ENCODE measurements around the gene TBL3. TPM values are rescaled to one million over a fixed set of nuclear protein-coding genes. Genes with fewer than 3 reads are reported as not detected.

The TBL3 gene
- total RNA-seq, 6 experiments from 2014 or later, result 15.8 to 42.4 (median 18.1) TPM

GRCh38 chr16:2013527-2013926 is 41.7 kb downstream of the TBL3 start:
- TF ChIP-seq POLR2A (IDR thresholded peaks at IDR 0.05) (no peak), CTCF (IDR thresholded peaks at IDR 0.05) (no peak)
- no peak overlapping the region for H3K27ac ChIP-seq
- H3K4me1 ChIP-seq, result peaks cover 0 to 7% (median under 1%) of the 10 kb centered on the region in 4 donors
- 86% methylated on average over 6 of the region's 15 CpGs for WGBS (ENCODE audit: insufficient coverage, low coverage, low lambda C conversion rate, missing lambda C conversion rate)
- H3K9me3 ChIP-seq, result no peaks in the 10 kb centered on the region
- DNase-seq (no peak), ATAC-seq (no peak)
- no peak overlapping the region for H3K4me3 ChIP-seq
- H3K27me3 ChIP-seq, result no peaks in the 10 kb centered on the region
- no peaks in the 10 kb centered on the region for H3K36me3 ChIP-seq
- intact Hi-C loops (cut with DNase I), result no loop called here

DNA sequence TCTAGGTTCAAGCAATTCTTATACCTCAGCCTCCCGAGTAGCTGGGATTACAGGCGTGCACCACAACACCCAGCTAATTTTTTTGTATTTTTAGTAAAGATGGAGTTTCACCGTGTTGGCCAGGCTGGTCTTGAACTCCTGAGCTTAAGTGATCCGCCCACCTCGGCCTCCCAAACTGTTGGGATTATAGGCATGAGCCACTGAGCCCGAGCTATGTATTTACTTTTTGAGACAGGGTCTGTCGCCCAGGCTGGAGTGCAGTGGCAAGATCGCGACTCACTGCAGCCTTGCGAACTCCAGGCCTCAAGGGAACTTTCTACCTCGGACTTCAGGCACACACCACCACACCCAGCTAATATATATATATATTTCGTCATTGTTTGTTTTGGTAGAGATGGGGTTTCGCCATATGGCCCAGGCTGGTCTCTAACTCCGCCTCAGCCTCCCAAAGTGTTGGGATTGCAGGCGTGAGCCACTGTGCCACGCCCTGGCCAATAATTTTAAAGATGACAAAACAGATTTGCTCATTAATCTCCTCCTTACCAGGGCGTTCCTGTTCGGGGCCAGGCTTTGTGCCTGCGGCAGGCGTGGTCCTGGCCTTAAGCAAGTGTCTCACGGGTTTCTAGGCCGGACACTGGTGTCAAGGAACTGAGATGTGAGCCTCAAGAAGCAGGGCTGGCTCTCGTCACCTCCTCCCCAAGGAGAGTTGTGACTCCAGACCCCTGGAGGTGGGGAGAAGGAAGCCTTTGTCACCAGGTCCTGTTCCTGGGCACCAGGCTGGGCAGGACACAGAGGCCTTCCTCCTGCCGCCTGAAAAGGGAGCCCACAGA is 43.5 kb downstream of the TBL3 start:
- ATAC-seq (no peak), DNase-seq (no peak)
- no peaks in the 10 kb centered on the region for H3K36me3 ChIP-seq
- H3K4me3 ChIP-seq, result no peak overlapping the region
- no peak overlapping the region for H3K27ac ChIP-seq
- intact Hi-C loops (cut with DNase I), result loop anchor here in 1 of 2 donors (5.0 kb wide), 1 partner anchor 47 kb away; no protein-coding TSS in a partner anchor
- WGBS (ENCODE audit: insufficient coverage, low coverage, low lambda C conversion rate, missing lambda C conversion rate), result 67% methylated on average over 11 of the region's 24 CpGs
- H3K4me1 ChIP-seq, result peaks cover 0 to 13% (median 0%) of the 10 kb centered on the region in 4 donors
- no peaks in the 10 kb centered on the region for H3K9me3 ChIP-seq
- TF ChIP-seq POLR2A (IDR thresholded peaks at IDR 0.05) (no peak), CTCF (IDR thresholded peaks at IDR 0.05) (no peak)
- no peaks in the 10 kb centered on the region for H3K27me3 ChIP-seq

DNA sequence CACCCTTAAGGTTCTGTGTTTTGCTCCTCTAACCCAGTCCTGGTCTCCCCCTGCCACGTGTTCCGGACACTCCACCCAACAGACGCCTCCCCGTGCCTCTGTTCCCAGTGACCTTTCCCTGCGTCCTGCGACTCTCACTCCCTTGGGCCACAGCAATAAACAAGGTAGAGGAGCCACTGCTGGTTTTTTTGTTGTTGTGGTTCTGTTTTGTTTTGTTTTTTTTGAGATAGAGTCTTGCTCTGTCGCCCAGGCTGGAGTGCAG is 44.0 kb downstream of the TBL3 start:
- H3K4me1 ChIP-seq, result peaks cover 0 to 13% (median 0%) of the 10 kb centered on the region in 4 donors
- H3K27ac ChIP-seq, result no peak overlapping the region
- WGBS (ENCODE audit: insufficient coverage, low coverage, low lambda C conversion rate, missing lambda C conversion rate), result 84% methylated on average over 7 of the region's 7 CpGs
- DNase-seq (no peak), ATAC-seq (no peak)
- H3K36me3 ChIP-seq, result no peaks in the 10 kb centered on the region
- TF ChIP-seq CTCF (IDR thresholded peaks at IDR 0.05), result no peak
- TF ChIP-seq POLR2A (IDR thresholded peaks at IDR 0.05), result no peak
- H3K4me3 ChIP-seq, result no peak overlapping the region
- intact Hi-C loops (cut with DNase I), result loop anchor here in 1 of 2 donors (5.0 kb wide), 1 partner anchor 46 kb away; no protein-coding TSS in a partner anchor
- no peaks in the 10 kb centered on the region for H3K9me3 ChIP-seq
- H3K27me3 ChIP-seq, result no peaks in the 10 kb centered on the region

DNA sequence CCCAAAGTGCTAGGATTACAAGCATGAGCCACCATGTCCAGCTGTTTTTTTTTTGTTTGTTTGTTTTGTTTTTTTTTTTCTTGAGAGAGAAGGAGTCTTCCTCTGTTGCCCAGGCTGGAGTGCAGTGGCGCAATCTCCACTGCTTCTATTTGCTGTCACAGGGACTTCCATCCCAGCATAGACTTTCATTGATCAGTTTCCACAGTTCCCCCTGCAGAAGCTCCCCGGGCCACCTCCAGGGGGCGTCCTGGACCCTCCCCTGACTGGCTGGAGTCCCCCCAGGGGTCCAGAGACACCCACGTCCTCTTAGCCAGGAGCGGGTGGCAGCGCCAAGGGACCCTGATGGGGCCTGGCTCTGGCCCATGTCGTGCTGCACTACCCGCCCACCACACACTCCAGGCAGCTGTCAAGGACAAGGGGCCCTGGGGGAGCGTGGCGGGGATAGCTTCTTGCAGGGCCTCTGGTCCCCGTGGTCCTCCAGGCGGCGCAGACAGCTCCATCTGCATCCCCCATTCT is 44.6 kb downstream of the TBL3 start:
- intact Hi-C loops (cut with DNase I), result loop anchor here in 1 of 2 donors (5.0 kb wide), 1 partner anchor 46 kb away; no protein-coding TSS in a partner anchor
- DNase-seq (no peak), ATAC-seq (peak in 1 of 4 donors; percentile 26)
- H3K4me3 ChIP-seq, result no peak overlapping the region
- H3K4me1 ChIP-seq, result peaks cover 0 to 13% (median 0%) of the 10 kb centered on the region in 4 donors
- no peaks in the 10 kb centered on the region for H3K36me3 ChIP-seq
- no peak overlapping the region for H3K27ac ChIP-seq
- no peak for TF ChIP-seq POLR2A (IDR thresholded peaks at IDR 0.05)
- peak in 3 of 4 donors; percentile 9 to 25 (median 12) for TF ChIP-seq CTCF (IDR thresholded peaks at IDR 0.05)
- 47% methylated on average over 5 of the region's 13 CpGs for WGBS (ENCODE audit: insufficient coverage, low coverage, low lambda C conversion rate, missing lambda C conversion rate)
- no peaks in the 10 kb centered on the region for H3K27me3 ChIP-seq
- no peaks in the 10 kb centered on the region for H3K9me3 ChIP-seq

All from right lobe of liver (tissue), 6 donors.